Measurements from ENCODE around the gene NARS2. TPM values are rescaled to one million over a fixed set of nuclear protein-coding genes. Genes with fewer than 3 reads are reported as not detected.

Gene NARS2
- total and polyA plus RNA-seq, 10 of the 15 experiments (the other 5 are each of a cell fraction or from before 2014, with no cell fraction given): 22.2 to 45.3 (median 36.3) TPM

GRCh38 chr11:78620159-78620558 is 45.5 kb upstream of the NARS2 start:
- H3K27me3 ChIP-seq (replicated peaks in 1 of 2; ENCODE audit: control insufficient read depth in 2 of 2, insufficient read depth in 2 of 2, low read length in 1 of 2): no peaks in the 10 kb centered on the region
- RAD21 ChIA-PET (ENCODE audit: unreplicated experiment): no interaction called here
- H2AFZ ChIP-seq (ENCODE audit: control insufficient read depth, low read depth, low read length): no peak overlapping the region
- no peak overlapping the region for H3K4me3 ChIP-seq
- H3K9me3 ChIP-seq (replicated peaks; ENCODE audit: control insufficient read depth, insufficient read depth, low read length): no peaks in the 10 kb centered on the region; the same call in 2 of the 3 replicates
- WGBS (ENCODE audit: insufficient coverage, insufficient replicate concordance, low lambda C conversion rate, missing lambda C conversion rate): 18% methylated on average over 2 of the region's 2 CpGs
- no peak overlapping the region for H3K9ac ChIP-seq (ENCODE audit: control insufficient read depth, insufficient read depth, low read length)
- in situ Hi-C loops (cut with MboI): no loop called here
- CTCF ChIA-PET: no interaction called here
- ATAC-seq (no peak), FAIRE-seq (no peak), DNase-seq (ENCODE audit: low read depth, low spot score) (no peak)
- intact Hi-C loops (cut with micrococcal nuclease; ENCODE audit: unreplicated experiment): no loop called here
- no peaks in the 10 kb centered on the region for H4K20me1 ChIP-seq (ENCODE audit: control insufficient read depth, insufficient read depth)
- SMC1A ChIA-PET (ENCODE audit: uncharacterized antibody, unreplicated experiment): no interaction called here
- POLR2A ChIA-PET: no interaction called here
- H3K4me1 ChIP-seq (ENCODE audit: control insufficient read depth, insufficient read depth, low read length): no peaks in the 10 kb centered on the region
- no TSS peak for BruUV-seq (replicated peaks)
- H3K79me2 ChIP-seq (ENCODE audit: control insufficient read depth, insufficient read depth, low read length): no peaks in the 10 kb centered on the region
- no peak overlapping the region for H3K27ac ChIP-seq (ENCODE audit: control insufficient read depth, insufficient read depth)
- no peak overlapping the region for H3K4me2 ChIP-seq (ENCODE audit: control insufficient read depth, insufficient read depth)
- H3K36me3 ChIP-seq (ENCODE audit: control insufficient read depth in 2 of 2, insufficient read depth in 2 of 2, low read length in 1 of 2): no peaks in the 10 kb centered on the region
- no peak for TF ChIP-seq KAT2A (conservative IDR thresholded peaks at IDR 0.05; ENCODE audit: control insufficient read depth, low read depth, low read length)
- no peak for TF ChIP-seq MYB (IDR thresholded peaks at IDR 0.05; ENCODE audit: borderline replicate concordance, low read depth, low read length)
- TF ChIP-seq EP300 (IDR thresholded peaks at IDR 0.05; ENCODE audit: borderline replicate concordance in 1 of 2, control insufficient read depth in 1 of 2, low read depth in 2 of 2, low read length in 2 of 2): no peak
- TF ChIP-seq YY1 (IDR thresholded peaks at IDR 0.05; ENCODE audit: low read depth, low read length): no peak
- TF ChIP-seq NFXL1 (IDR thresholded peaks at IDR 0.05; ENCODE audit: borderline replicate concordance): no peak
- no peak for TF ChIP-seq BCL11A (IDR thresholded peaks at IDR 0.05; ENCODE audit: low read depth, low read length)
- TF ChIP-seq IRF4 (IDR thresholded peaks at IDR 0.05; ENCODE audit: low read depth, low read length): no peak
- TF ChIP-seq CHD4 (IDR thresholded peaks at IDR 0.05): no peak
- TF ChIP-seq FOXK2 (IDR thresholded peaks at IDR 0.05): no peak
- TF ChIP-seq, protein P1, sequence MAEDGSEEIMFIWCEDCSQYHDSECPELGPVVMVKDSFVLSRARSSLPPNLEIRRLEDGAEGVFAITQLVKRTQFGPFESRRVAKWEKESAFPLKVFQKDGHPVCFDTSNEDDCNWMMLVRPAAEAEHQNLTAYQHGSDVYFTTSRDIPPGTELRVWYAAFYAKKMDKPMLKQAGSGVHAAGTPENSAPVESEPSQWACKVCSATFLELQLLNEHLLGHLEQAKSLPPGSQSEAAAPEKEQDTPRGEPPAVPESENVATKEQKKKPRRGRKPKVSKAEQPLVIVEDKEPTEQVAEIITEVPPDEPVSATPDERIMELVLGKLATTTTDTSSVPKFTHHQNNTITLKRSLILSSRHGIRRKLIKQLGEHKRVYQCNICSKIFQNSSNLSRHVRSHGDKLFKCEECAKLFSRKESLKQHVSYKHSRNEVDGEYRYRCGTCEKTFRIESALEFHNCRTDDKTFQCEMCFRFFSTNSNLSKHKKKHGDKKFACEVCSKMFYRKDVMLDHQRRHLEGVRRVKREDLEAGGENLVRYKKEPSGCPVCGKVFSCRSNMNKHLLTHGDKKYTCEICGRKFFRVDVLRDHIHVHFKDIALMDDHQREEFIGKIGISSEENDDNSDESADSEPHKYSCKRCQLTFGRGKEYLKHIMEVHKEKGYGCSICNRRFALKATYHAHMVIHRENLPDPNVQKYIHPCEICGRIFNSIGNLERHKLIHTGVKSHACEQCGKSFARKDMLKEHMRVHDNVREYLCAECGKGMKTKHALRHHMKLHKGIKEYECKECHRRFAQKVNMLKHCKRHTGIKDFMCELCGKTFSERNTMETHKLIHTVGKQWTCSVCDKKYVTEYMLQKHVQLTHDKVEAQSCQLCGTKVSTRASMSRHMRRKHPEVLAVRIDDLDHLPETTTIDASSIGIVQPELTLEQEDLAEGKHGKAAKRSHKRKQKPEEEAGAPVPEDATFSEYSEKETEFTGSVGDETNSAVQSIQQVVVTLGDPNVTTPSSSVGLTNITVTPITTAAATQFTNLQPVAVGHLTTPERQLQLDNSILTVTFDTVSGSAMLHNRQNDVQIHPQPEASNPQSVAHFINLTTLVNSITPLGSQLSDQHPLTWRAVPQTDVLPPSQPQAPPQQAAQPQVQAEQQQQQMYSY (CRISPR knock-in tag; IDR thresholded peaks at IDR 0.05): no peak
- TF ChIP-seq PBX3 (IDR thresholded peaks at IDR 0.05; ENCODE audit: insufficient replicate concordance, low read depth, low read length): no peak
- TF ChIP-seq SIX5 (IDR thresholded peaks at IDR 0.05; ENCODE audit: low read depth, low read length, severe bottlenecking): no peak
- TF ChIP-seq ATF3 (IDR thresholded peaks at IDR 0.05; ENCODE audit: borderline replicate concordance, extremely low read depth, low read depth, low read length): no peak
- TF ChIP-seq, protein P2, sequence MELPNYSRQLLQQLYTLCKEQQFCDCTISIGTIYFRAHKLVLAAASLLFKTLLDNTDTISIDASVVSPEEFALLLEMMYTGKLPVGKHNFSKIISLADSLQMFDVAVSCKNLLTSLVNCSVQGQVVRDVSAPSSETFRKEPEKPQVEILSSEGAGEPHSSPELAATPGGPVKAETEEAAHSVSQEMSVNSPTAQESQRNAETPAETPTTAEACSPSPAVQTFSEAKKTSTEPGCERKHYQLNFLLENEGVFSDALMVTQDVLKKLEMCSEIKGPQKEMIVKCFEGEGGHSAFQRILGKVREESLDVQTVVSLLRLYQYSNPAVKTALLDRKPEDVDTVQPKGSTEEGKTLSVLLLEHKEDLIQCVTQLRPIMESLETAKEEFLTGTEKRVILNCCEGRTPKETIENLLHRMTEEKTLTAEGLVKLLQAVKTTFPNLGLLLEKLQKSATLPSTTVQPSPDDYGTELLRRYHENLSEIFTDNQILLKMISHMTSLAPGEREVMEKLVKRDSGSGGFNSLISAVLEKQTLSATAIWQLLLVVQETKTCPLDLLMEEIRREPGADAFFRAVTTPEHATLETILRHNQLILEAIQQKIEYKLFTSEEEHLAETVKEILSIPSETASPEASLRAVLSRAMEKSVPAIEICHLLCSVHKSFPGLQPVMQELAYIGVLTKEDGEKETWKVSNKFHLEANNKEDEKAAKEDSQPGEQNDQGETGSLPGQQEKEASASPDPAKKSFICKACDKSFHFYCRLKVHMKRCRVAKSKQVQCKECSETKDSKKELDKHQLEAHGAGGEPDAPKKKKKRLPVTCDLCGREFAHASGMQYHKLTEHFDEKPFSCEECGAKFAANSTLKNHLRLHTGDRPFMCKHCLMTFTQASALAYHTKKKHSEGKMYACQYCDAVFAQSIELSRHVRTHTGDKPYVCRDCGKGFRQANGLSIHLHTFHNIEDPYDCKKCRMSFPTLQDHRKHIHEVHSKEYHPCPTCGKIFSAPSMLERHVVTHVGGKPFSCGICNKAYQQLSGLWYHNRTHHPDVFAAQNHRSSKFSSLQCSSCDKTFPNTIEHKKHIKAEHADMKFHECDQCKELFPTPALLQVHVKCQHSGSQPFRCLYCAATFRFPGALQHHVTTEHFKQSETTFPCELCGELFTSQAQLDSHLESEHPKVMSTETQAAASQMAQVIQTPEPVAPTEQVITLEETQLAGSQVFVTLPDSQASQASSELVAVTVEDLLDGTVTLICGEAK (IDR thresholded peaks at IDR 0.05; ENCODE audit: borderline replicate concordance): no peak
